Measurements from ENCODE around the gene GTPBP10. TPM values are rescaled to one million over a fixed set of nuclear protein-coding genes. Genes with fewer than 3 reads are reported as not detected.

Gene GTPBP10
- total and polyA plus RNA-seq, 2 donors (not counting 1 experiment from before 2014, with no cell fraction given), result 17.7 to 36.2 TPM

GRCh38 chr7:90387470-90388240, 41.1 kb downstream of the GTPBP10 start:
- Mint-ChIP-seq H3K4me3 (no peak overlapping the region), H3K4me1 (no peaks in the 10 kb centered on the region)
- intact Hi-C loops (cut with micrococcal nuclease), result no loop called here

More at GRCh38 chr7:90387470-90388240, 41.1 kb downstream of the GTPBP10 start:
- DNase-seq (no peak), ATAC-seq (ENCODE audit: low read depth) (no peak)
- H3K27me3 Mint-ChIP-seq, result no peaks in the 10 kb centered on the region
- POLR2A ChIA-PET, result no interaction called here
- no peak overlapping the region for H3K9ac ChIP-seq (ENCODE audit: low read length)
- H3K27ac Mint-ChIP-seq, result no peak overlapping the region
- H3K4me3 ChIP-seq (ENCODE audit: control extremely low read depth in 1 of 5, extremely low read depth in 1 of 5, insufficient read depth in 1 of 5, low read depth in 2 of 5, low read length in 4 of 5), result no peak overlapping the region
- H3K4me1 ChIP-seq (ENCODE audit: control insufficient read depth in 2 of 2, insufficient read depth in 2 of 2, low read length in 2 of 2), result no peaks in the 10 kb centered on the region
- no peak overlapping the region for H3K4me2 ChIP-seq (replicated peaks; ENCODE audit: low read depth, low read length, poor library complexity, severe bottlenecking)
- H3K27me3 ChIP-seq (replicated peaks in 1 of 4; ENCODE audit: control extremely low read depth in 1 of 4, control insufficient read depth in 3 of 4, insufficient read depth in 4 of 4, low read length in 3 of 4), result no peaks in the 10 kb centered on the region
- H3K36me3 ChIP-seq (replicated peaks in 1 of 2; ENCODE audit: control extremely low read depth in 1 of 2, control insufficient read depth in 1 of 2, extremely low read depth in 1 of 2, insufficient read depth in 2 of 2, low read length in 1 of 2), result peaks cover 16 to 30% of the 10 kb centered on the region in 2 experiments
- peaks cover 0 to 2% (median 0%) of the 10 kb centered on the region in 3 donors for H3K9me3 ChIP-seq (ENCODE audit: control extremely low read depth in 1 of 3, control insufficient read depth in 2 of 3, insufficient read depth in 1 of 3, low read length in 2 of 3)
- H3K27ac ChIP-seq (ENCODE audit: low read length in 2 of 2), result no peak overlapping the region
- 100% methylated on average over 1 of the region's 2 CpGs for WGBS (ENCODE audit: insufficient coverage)
- no peaks in the 10 kb centered on the region for H3K9me3 Mint-ChIP-seq (ENCODE audit: insufficient read depth)
- TF ChIP-seq EZH2 (IDR thresholded peaks at IDR 0.05; ENCODE audit: borderline replicate concordance, insufficient read depth, low read depth, low read length, poor library complexity, severe bottlenecking) (no peak), CTCF (IDR thresholded peaks at IDR 0.05) (no peak)
- no peaks in the 10 kb centered on the region for H3K79me2 ChIP-seq (ENCODE audit: control insufficient read depth, insufficient read depth, low read length)
- H4K20me1 ChIP-seq (ENCODE audit: control insufficient read depth, insufficient read depth, low read length, poor library complexity, severe bottlenecking), result no peaks in the 10 kb centered on the region
- H2AFZ ChIP-seq (ENCODE audit: insufficient read depth, low read depth, low read length, poor library complexity, severe bottlenecking), result no peak overlapping the region
- CTCF ChIA-PET, result no interaction called here
